NT2/D1 (cell line): Measurements from ENCODE around the gene ARPC5L.

Experiments used
- SUZ12 ChIP-seq: IDR thresholded peaks from 2 replicates; pipeline ENCODE4 v1.6.1; 2011; ENCODE audit not compliant: insufficient read length, insufficient read depth; ENCODE audit errors: extremely low read depth
- YY1 ChIP-seq: IDR thresholded peaks from 2 replicates; pipeline ENCODE4 v1.6.1; 2011; ENCODE audit not compliant: insufficient read length, insufficient read depth
- ZNF274 ChIP-seq: IDR thresholded peaks from 2 replicates; pipeline ENCODE4 v1.6.1; 2011; ENCODE audit warnings: mild to moderate bottlenecking, low read depth, low read length

DNA sequence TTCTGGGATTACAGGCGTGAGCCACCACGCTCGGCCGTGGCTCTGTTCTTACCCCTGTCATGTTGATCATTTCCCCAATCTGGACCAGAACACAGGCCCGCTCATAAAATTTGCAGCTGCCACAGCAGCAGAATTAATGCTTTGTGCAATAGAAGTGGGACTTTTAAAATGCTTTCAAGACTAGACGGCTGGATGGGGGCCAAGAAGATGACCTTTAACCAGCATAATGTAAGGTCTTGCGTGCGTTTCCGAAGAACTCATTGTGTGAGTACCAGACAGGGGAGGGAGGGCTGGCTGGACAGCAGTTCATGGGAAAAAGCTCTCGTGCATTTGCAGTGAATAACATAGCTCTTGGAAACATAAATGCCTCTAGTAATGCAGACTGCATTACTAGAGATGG, 12.1 kb upstream of the ARPC5L start:
- TF ChIP-seq ZNF274, result no peak
- TF ChIP-seq YY1, result no peak
- no peak for TF ChIP-seq SUZ12
